ENCODE measurements around the gene THEM5.

DNA sequence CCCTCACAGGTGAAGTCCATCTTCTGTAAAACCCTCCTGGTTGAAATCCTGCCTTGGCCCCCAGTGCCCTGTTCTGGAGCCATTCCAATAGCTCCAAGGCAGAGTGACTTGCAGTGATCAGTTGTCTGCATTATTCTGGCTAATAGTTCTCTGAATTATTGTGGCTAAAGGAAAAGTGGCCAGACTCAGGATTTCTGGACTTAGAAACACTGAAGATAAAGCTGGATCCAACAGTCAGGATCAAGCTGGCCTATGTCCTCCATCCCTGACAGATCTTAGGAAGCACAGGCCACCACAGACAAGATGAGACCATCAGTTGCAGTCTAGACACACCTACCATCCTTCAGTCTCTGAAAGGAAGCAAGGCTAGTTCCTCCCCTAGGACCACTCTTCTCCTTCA is 13.1 kb downstream of the THEM5 start:
- TF ChIP-seq SIN3A (IDR thresholded peaks at IDR 0.05; ENCODE audit: low read depth, low read length), result no peak
- TF ChIP-seq, protein P1, sequence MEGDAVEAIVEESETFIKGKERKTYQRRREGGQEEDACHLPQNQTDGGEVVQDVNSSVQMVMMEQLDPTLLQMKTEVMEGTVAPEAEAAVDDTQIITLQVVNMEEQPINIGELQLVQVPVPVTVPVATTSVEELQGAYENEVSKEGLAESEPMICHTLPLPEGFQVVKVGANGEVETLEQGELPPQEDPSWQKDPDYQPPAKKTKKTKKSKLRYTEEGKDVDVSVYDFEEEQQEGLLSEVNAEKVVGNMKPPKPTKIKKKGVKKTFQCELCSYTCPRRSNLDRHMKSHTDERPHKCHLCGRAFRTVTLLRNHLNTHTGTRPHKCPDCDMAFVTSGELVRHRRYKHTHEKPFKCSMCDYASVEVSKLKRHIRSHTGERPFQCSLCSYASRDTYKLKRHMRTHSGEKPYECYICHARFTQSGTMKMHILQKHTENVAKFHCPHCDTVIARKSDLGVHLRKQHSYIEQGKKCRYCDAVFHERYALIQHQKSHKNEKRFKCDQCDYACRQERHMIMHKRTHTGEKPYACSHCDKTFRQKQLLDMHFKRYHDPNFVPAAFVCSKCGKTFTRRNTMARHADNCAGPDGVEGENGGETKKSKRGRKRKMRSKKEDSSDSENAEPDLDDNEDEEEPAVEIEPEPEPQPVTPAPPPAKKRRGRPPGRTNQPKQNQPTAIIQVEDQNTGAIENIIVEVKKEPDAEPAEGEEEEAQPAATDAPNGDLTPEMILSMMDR (IDR thresholded peaks at IDR 0.05 in 2 of 3, conservative IDR thresholded peaks at IDR 0.05 in 1 of 3; ENCODE audit: control insufficient read depth in 2 of 3, extremely low read depth in 1 of 3, insufficient read depth in 1 of 3, low read depth in 3 of 3, low read length in 3 of 3), result no peak
- TF ChIP-seq EP300 (IDR thresholded peaks at IDR 0.05; ENCODE audit: borderline replicate concordance in 1 of 2, control insufficient read depth in 1 of 2, low read depth in 2 of 2, low read length in 2 of 2), result no peak
- no peak for TF ChIP-seq ZNF274 (IDR thresholded peaks at IDR 0.05; ENCODE audit: insufficient read depth, insufficient read length)
- TF ChIP-seq RAD21 (IDR thresholded peaks at IDR 0.05; ENCODE audit: insufficient read depth, low read depth, low read length), result no peak

All from GM12878 (cell line).